ENCODE data around the gene SUPT3H. TPM values are rescaled to one million over a fixed set of nuclear protein-coding genes. Genes with fewer than 3 reads are reported as not detected.

The SUPT3H gene
- total and polyA plus RNA-seq, 2 of the 13 experiments (the other 11 are each of a cell fraction or from before 2014, with no cell fraction given), result 11.9 to 36.1 TPM

DNA sequence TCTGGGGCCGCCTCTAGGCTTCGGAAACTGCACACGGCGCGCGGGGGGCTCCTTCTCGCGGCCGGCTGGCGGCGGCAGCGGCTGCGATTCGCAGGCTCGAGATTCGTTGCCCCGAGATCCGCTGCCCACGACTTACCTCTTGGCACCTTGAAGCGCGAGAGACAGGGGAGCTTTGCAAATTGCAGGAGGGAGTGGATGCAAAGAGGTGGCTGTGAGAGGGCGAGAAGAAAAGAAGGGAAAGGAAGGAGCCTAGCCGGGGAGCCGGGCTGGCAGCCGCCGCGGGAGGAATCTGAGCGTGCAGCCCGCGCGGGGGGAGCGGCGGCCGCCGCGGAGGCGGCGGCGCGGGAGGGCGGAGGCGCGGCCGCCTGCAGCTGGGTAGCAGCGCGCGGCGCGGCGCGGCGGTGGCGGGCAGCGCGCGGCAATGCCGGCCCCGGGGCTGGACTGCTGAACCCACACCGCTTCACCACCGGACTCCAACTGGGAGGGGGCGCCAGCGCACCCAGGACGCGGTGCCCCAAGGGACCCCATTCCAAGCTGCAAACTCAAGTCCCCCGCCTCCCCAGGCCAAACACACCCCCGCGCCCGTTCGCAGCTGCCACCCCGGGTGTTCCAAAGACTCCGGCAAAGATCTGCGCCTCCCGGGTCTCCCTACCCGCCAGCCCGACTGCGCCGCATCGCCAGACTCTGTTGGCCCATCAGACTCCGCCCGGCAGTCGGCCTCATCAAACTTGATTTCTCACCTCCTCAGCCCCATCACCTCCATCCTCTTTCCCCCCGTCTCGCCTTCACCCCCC is 44.2 kb upstream of the SUPT3H start (continued):
- TF ChIP-seq, protein P1, sequence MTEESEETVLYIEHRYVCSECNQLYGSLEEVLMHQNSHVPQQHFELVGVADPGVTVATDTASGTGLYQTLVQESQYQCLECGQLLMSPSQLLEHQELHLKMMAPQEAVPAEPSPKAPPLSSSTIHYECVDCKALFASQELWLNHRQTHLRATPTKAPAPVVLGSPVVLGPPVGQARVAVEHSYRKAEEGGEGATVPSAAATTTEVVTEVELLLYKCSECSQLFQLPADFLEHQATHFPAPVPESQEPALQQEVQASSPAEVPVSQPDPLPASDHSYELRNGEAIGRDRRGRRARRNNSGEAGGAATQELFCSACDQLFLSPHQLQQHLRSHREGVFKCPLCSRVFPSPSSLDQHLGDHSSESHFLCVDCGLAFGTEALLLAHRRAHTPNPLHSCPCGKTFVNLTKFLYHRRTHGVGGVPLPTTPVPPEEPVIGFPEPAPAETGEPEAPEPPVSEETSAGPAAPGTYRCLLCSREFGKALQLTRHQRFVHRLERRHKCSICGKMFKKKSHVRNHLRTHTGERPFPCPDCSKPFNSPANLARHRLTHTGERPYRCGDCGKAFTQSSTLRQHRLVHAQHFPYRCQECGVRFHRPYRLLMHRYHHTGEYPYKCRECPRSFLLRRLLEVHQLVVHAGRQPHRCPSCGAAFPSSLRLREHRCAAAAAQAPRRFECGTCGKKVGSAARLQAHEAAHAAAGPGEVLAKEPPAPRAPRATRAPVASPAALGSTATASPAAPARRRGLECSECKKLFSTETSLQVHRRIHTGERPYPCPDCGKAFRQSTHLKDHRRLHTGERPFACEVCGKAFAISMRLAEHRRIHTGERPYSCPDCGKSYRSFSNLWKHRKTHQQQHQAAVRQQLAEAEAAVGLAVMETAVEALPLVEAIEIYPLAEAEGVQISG (CRISPR knock-in tag; IDR thresholded peaks at IDR 0.05), result 0 out of 2 replicates have a peak, but pooled peaks have one; percentile 24
- no peak for TF ChIP-seq ZNF562 (CRISPR knock-in tag; IDR thresholded peaks at IDR 0.05; ENCODE audit: borderline replicate concordance)
- peak; percentile 75; the same call in 1 of the 2 replicates for TF ChIP-seq NCOA5 (CRISPR knock-in tag; IDR thresholded peaks at IDR 0.05)
- no peak for TF ChIP-seq NONO (IDR thresholded peaks at IDR 0.05)
- TF ChIP-seq NONO (CRISPR knock-in tag; conservative IDR thresholded peaks at IDR 0.05), result peak; percentile 31; the same call in 1 of the 2 replicates
- TF ChIP-seq, protein P2, sequence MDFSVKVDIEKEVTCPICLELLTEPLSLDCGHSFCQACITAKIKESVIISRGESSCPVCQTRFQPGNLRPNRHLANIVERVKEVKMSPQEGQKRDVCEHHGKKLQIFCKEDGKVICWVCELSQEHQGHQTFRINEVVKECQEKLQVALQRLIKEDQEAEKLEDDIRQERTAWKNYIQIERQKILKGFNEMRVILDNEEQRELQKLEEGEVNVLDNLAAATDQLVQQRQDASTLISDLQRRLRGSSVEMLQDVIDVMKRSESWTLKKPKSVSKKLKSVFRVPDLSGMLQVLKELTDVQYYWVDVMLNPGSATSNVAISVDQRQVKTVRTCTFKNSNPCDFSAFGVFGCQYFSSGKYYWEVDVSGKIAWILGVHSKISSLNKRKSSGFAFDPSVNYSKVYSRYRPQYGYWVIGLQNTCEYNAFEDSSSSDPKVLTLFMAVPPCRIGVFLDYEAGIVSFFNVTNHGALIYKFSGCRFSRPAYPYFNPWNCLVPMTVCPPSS (IDR thresholded peaks at IDR 0.05), result no peak
- TF ChIP-seq ZNF773 (CRISPR knock-in tag; IDR thresholded peaks at IDR 0.05; ENCODE audit: borderline replicate concordance), result no peak
- no peak for TF ChIP-seq SP1 (IDR thresholded peaks at IDR 0.05)
- TF ChIP-seq SP1 (CRISPR knock-in tag; IDR thresholded peaks at IDR 0.05), result no peak
- no peak for TF ChIP-seq SIN3B (IDR thresholded peaks at IDR 0.05; ENCODE audit: low read length)
- TF ChIP-seq, protein P3, sequence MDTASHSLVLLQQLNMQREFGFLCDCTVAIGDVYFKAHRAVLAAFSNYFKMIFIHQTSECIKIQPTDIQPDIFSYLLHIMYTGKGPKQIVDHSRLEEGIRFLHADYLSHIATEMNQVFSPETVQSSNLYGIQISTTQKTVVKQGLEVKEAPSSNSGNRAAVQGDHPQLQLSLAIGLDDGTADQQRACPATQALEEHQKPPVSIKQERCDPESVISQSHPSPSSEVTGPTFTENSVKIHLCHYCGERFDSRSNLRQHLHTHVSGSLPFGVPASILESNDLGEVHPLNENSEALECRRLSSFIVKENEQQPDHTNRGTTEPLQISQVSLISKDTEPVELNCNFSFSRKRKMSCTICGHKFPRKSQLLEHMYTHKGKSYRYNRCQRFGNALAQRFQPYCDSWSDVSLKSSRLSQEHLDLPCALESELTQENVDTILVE (CRISPR knock-in tag; IDR thresholded peaks at IDR 0.05), result no peak
- no peak for TF ChIP-seq IKZF1 (IDR thresholded peaks at IDR 0.05)
- TF ChIP-seq HNRNPUL1 (IDR thresholded peaks at IDR 0.05; ENCODE audit: low read depth, low read length), result no peak
- TF ChIP-seq ZNF331 (CRISPR knock-in tag; IDR thresholded peaks at IDR 0.05), result no peak
- TF ChIP-seq ELF3 (CRISPR knock-in tag; IDR thresholded peaks at IDR 0.05), result no peak
- TF ChIP-seq, protein P4, sequence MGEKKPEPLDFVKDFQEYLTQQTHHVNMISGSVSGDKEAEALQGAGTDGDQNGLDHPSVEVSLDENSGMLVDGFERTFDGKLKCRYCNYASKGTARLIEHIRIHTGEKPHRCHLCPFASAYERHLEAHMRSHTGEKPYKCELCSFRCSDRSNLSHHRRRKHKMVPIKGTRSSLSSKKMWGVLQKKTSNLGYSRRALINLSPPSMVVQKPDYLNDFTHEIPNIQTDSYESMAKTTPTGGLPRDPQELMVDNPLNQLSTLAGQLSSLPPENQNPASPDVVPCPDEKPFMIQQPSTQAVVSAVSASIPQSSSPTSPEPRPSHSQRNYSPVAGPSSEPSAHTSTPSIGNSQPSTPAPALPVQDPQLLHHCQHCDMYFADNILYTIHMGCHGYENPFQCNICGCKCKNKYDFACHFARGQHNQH (CRISPR knock-in tag; IDR thresholded peaks at IDR 0.05), result no peak
- TF ChIP-seq ZNF567 (CRISPR knock-in tag; IDR thresholded peaks at IDR 0.05; ENCODE audit: borderline replicate concordance), result no peak
- TF ChIP-seq GLI4 (CRISPR knock-in tag; IDR thresholded peaks at IDR 0.05; ENCODE audit: borderline replicate concordance), result no peak
- 0 out of 2 replicates have a peak, but pooled peaks have one; percentile 21 for TF ChIP-seq MED1 (CRISPR knock-in tag; IDR thresholded peaks at IDR 0.05)
- TF ChIP-seq, protein P5, sequence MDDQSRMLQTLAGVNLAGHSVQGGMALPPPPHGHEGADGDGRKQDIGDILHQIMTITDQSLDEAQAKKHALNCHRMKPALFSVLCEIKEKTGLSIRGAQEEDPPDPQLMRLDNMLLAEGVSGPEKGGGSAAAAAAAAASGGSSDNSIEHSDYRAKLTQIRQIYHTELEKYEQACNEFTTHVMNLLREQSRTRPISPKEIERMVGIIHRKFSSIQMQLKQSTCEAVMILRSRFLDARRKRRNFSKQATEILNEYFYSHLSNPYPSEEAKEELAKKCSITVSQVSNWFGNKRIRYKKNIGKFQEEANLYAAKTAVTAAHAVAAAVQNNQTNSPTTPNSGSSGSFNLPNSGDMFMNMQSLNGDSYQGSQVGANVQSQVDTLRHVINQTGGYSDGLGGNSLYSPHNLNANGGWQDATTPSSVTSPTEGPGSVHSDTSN (CRISPR knock-in tag; IDR thresholded peaks at IDR 0.05; ENCODE audit: borderline replicate concordance), result no peak
- TF ChIP-seq PCBP2 (optimal IDR thresholded peaks at IDR 0.05; ENCODE audit: low read depth, low read length, poor library complexity, severe bottlenecking), result no peak
- TF ChIP-seq ZNF230 (CRISPR knock-in tag; IDR thresholded peaks at IDR 0.05), result no peak
- TF ChIP-seq BRCA1 (CRISPR knock-in tag; IDR thresholded peaks at IDR 0.05), result no peak
- no peak for TF ChIP-seq MTF1 (CRISPR knock-in tag; IDR thresholded peaks at IDR 0.05)
- TF ChIP-seq ZNF530 (CRISPR knock-in tag; IDR thresholded peaks at IDR 0.05; ENCODE audit: low read depth), result no peak

All from HepG2 (cell line).